PFSK-1 (cell line): Measurements from ENCODE around the gene NT5DC3.

ENCODE experiments used
- POLR2AphosphoS5 ChIP-seq: IDR thresholded peaks from 2 replicates; pipeline ENCODE4 v1.6.1; 2012; ENCODE audit warnings: low read depth, mild to moderate bottlenecking, control low read depth, low read length, moderate library complexity
- TF ChIP-seq, protein P1 (sequence below), 2 experiments: IDR thresholded peaks; 2 replicates each; pipeline versions ENCODE4 v1.6.1 to v1.8.0; 2011 to 2012; ENCODE audit warnings: low read depth in 2 of 2, low read length in 2 of 2, control low read depth in 1 of 2, inconsistent platforms in 1 of 2, mild to moderate bottlenecking in 1 of 2, moderate library complexity in 1 of 2; ENCODE audit not compliant: insufficient read depth in 1 of 2

- TF ChIP-seq POLR2AphosphoS5: no peak
- TF ChIP-seq, protein P1, sequence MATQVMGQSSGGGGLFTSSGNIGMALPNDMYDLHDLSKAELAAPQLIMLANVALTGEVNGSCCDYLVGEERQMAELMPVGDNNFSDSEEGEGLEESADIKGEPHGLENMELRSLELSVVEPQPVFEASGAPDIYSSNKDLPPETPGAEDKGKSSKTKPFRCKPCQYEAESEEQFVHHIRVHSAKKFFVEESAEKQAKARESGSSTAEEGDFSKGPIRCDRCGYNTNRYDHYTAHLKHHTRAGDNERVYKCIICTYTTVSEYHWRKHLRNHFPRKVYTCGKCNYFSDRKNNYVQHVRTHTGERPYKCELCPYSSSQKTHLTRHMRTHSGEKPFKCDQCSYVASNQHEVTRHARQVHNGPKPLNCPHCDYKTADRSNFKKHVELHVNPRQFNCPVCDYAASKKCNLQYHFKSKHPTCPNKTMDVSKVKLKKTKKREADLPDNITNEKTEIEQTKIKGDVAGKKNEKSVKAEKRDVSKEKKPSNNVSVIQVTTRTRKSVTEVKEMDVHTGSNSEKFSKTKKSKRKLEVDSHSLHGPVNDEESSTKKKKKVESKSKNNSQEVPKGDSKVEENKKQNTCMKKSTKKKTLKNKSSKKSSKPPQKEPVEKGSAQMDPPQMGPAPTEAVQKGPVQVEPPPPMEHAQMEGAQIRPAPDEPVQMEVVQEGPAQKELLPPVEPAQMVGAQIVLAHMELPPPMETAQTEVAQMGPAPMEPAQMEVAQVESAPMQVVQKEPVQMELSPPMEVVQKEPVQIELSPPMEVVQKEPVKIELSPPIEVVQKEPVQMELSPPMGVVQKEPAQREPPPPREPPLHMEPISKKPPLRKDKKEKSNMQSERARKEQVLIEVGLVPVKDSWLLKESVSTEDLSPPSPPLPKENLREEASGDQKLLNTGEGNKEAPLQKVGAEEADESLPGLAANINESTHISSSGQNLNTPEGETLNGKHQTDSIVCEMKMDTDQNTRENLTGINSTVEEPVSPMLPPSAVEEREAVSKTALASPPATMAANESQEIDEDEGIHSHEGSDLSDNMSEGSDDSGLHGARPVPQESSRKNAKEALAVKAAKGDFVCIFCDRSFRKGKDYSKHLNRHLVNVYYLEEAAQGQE (IDR thresholded peaks at IDR 0.05; ENCODE audit: insufficient read depth in 1 of 2, low read depth in 2 of 2, low read length in 2 of 2): no peak
Measured at GRCh38 chr12:103819312-103819711, 21.7 kb downstream of the NT5DC3 start.
